OCI-LY7 (cell line): ENCODE data around the gene FOXP1. TPM values are rescaled to one million over a fixed set of nuclear protein-coding genes. Genes with fewer than 3 reads are reported as not detected.

Experiments
- BruUV-seq: library from RNA; stranded (reverse); fragments of 400-500 nt; replicated peaks from 2 replicates; lab custom pipeline; 2021; lab: Mats Ljungman, UMichigan
- CTCF ChIA-PET: fragments of 300-600 bp; sonication (Branson Sonifier 250); formaldehyde crosslinking; loops from one replicate; lab custom pipeline; 2022; ENCODE audit warnings: antibody characterized with exemption; ENCODE audit not compliant: unreplicated experiment; lab: Charles Lee
- POLR2A ChIA-PET: fragments of 300-600 bp; sonication (Branson Sonifier 250); formaldehyde crosslinking; loops from one replicate; lab custom pipeline; 2022; ENCODE audit warnings: antibody characterized with exemption; lab: Charles Lee
- DNase-seq: peaks from one replicate; pipeline ENCODE4 v3.0.0-alpha.2; 2015; ENCODE audit warnings: low spot score
- H2AFZ ChIP-seq: fragments of 200-600 bp; sonication (generic), shearing (Covaris generic); 2 replicates; pipeline ENCODE4 v1.6.1; 2014; ENCODE audit warnings: mild to moderate bottlenecking, antibody characterized with exemption, low read length, moderate library complexity
- H3K27ac ChIP-seq: fragments of 200-600 bp; sonication (generic); 2 replicates; pipeline ENCODE4 v1.5.1; 2014; ENCODE audit warnings: mixed run types, low read depth, mild to moderate bottlenecking, moderate library complexity, low read length, inconsistent platforms; ENCODE audit not compliant: poor library complexity, severe bottlenecking
- H3K36me3 ChIP-seq: fragments of 200-600 bp; sonication (generic); 2 replicates; pipeline ENCODE4 v1.6.1; 2014; ENCODE audit warnings: mild to moderate bottlenecking, antibody characterized with exemption, low read length, moderate library complexity, mixed read lengths; ENCODE audit not compliant: insufficient read depth
- H3K4me1 ChIP-seq: fragments of 200-600 bp; sonication (generic); 2 replicates; pipeline ENCODE4 v1.5.1; 2014; ENCODE audit warnings: mild to moderate bottlenecking, low read length; ENCODE audit not compliant: insufficient read depth, poor library complexity, severe bottlenecking
- H3K4me2 ChIP-seq: fragments of 200-600 bp; sonication (generic); 2 replicates; pipeline ENCODE4 v1.6.1; 2014; ENCODE audit warnings: mild to moderate bottlenecking, low read length
- H3K4me3 ChIP-seq: fragments of 200-600 bp; sonication (generic); 2 replicates; pipeline ENCODE4 v1.5.1; 2014; ENCODE audit warnings: mild to moderate bottlenecking, low read depth, low read length; ENCODE audit not compliant: poor library complexity, severe bottlenecking
- H3K79me2 ChIP-seq: fragments of 200-600 bp; sonication (generic); 2 replicates; pipeline ENCODE4 v1.6.1; 2016; ENCODE audit warnings: low read depth, mild to moderate bottlenecking, low read length, moderate library complexity, mixed read lengths; ENCODE audit not compliant: insufficient read depth
- H3K9me2 ChIP-seq: fragments of 200-600 bp; sonication (generic); 2 replicates; pipeline ENCODE4 v1.6.1; 2016; ENCODE audit warnings: mild to moderate bottlenecking, low read length, mixed read lengths; ENCODE audit not compliant: insufficient read depth
- H3K9me3 ChIP-seq: fragments of 200-600 bp; sonication (generic); 2 replicates; pipeline ENCODE4 v1.6.1; 2014; ENCODE audit warnings: mild to moderate bottlenecking, mixed run types, low read length, mixed read lengths
- H4K20me1 ChIP-seq: fragments of 200-600 bp; sonication (generic); 2 replicates; pipeline ENCODE4 v1.6.1; 2014; ENCODE audit warnings: mild to moderate bottlenecking, antibody characterized with exemption, low read length, moderate library complexity, mixed read lengths; ENCODE audit not compliant: insufficient read depth
- CTCF ChIP-seq: fragments of 200-600 bp; sonication (generic); conservative IDR thresholded peaks from 2 replicates; pipeline ENCODE4 v1.5.1; 2014; ENCODE audit warnings: mild to moderate bottlenecking, antibody characterized with exemption, low read length, moderate library complexity, mixed read lengths
- EZH2phosphoT487 ChIP-seq: fragments of 200-600 bp; sonication (generic); IDR thresholded peaks from 2 replicates; pipeline ENCODE4 v1.6.1; 2018; ENCODE audit warnings: low read depth, borderline replicate concordance, mild to moderate bottlenecking, mixed run types, antibody characterized with exemption, low read length, moderate library complexity, mixed read lengths
- intact Hi-C: fragments of 100-400 bp; cut with micrococcal nuclease; formaldehyde crosslinking; loops from one replicate; pipeline ENCODE4 v1.10.0; 2022; ENCODE audit not compliant: unreplicated experiment
- total RNA-seq, 2 experiments: library from RNA; depleted of rRNA in 1 of 2; stranded (reverse); fragments of >200 nt in 1 of 2; shearing (Covaris generic) in 1 of 2; gene quantifications; 2 replicates each; pipeline ENCODE4 v1.2.3, GENCODE V29; 2014 to 2022

FOXP1 gene
- total RNA-seq, 2 experiments from 2014 or later = 87.3 to 151 TPM

GRCh38 chr3:71217640-71218222 lies 365.8 kb downstream of the FOXP1 start:
- CTCF ChIA-PET = no interaction called here
- Histone ChIP-seq H3K9me2 (no peaks in the 10 kb centered on the region), H3K79me2 (no peaks in the 10 kb centered on the region), H3K27ac (no peak overlapping the region), H3K4me2 (no peak overlapping the region), H3K36me3 (no peaks in the 10 kb centered on the region), H4K20me1 (0 out of 2 replicates have a peak, but pooled peaks cover 4% of the 10 kb centered on the region), H3K4me3 (no peak overlapping the region), H3K4me1 (peaks cover 16% of the 10 kb centered on the region), H2AFZ (no peak overlapping the region), H3K9me3 (no peaks in the 10 kb centered on the region)
- no peak for DNase-seq
- POLR2A ChIA-PET = no interaction called here
- no TSS peak for BruUV-seq
- intact Hi-C loops = no loop called here
- no peak for TF ChIP-seq CTCF
- TF ChIP-seq EZH2phosphoT487 = no peak

- DNase-seq = no peak
- POLR2A ChIA-PET = interaction anchor here (0.7 to 1.9 kb wide), 4 partner anchors 18 to 36 kb away, joined by 3 to 4 read pairs (median 3); no protein-coding TSS in a partner anchor
- Histone ChIP-seq H2AFZ (no peak overlapping the region), H3K4me1 (peaks cover 16% of the 10 kb centered on the region), H3K36me3 (no peaks in the 10 kb centered on the region), H3K27ac (no peak overlapping the region), H3K79me2 (no peaks in the 10 kb centered on the region), H3K9me3 (no peaks in the 10 kb centered on the region), H3K4me3 (no peak overlapping the region), H4K20me1 (0 out of 2 replicates have a peak, but pooled peaks cover 4% of the 10 kb centered on the region), H3K4me2 (no peak overlapping the region), H3K9me2 (no peaks in the 10 kb centered on the region)
- TF ChIP-seq CTCF (no peak), EZH2phosphoT487 (no peak)
- no TSS peak for BruUV-seq
- CTCF ChIA-PET = no interaction called here
- intact Hi-C loops = no loop called here
Observed at GRCh38 chr3:71215351-71215750, 368.2 kb downstream of the FOXP1 start.

- H3K9me2 ChIP-seq = no peaks in the 10 kb centered on the region
- DNase-seq = no peak
- H2AFZ ChIP-seq = no peak overlapping the region
- H3K4me2 ChIP-seq = no peak overlapping the region
- POLR2A ChIA-PET = interaction anchor here (0.6 to 1.9 kb wide), 5 partner anchors 18 to 466 kb away, joined by 3 to 4 read pairs (median 3); no protein-coding TSS in a partner anchor
- H3K4me3 ChIP-seq = no peak overlapping the region
- H3K79me2 ChIP-seq = no peaks in the 10 kb centered on the region
- 0 out of 2 replicates have a peak, but pooled peaks cover 4% of the 10 kb centered on the region for H4K20me1 ChIP-seq
- intact Hi-C loops = no loop called here
- BruUV-seq = no TSS peak
- H3K9me3 ChIP-seq = no peaks in the 10 kb centered on the region
- H3K36me3 ChIP-seq = no peaks in the 10 kb centered on the region
- no peak overlapping the region for H3K27ac ChIP-seq
- CTCF ChIA-PET = no interaction called here
- peaks cover 16% of the 10 kb centered on the region for H3K4me1 ChIP-seq
- TF ChIP-seq EZH2phosphoT487 (no peak), CTCF (no peak)
Observed at GRCh38 chr3:71214797-71215196, 368.7 kb downstream of the FOXP1 start.
